SK-N-SH treated with all-trans-retinoic acid at 6 μM for 48 hours (cell line): ENCODE measurements around the gene FHL1.

Source experiments
- ARNTL ChIP-seq: fragments of 450-650 bp; formaldehyde crosslinking; IDR thresholded peaks from 2 replicates; pipeline ENCODE4 v1.5.0; 2020; ENCODE audit warnings: low read depth, mild to moderate bottlenecking, moderate library complexity, borderline replicate concordance
- PPARA ChIP-seq: fragments of 250-450 bp; sonication (Bioruptor Pico); IDR thresholded peaks from 2 replicates; pipeline ENCODE4 v1.5.0; 2020; ENCODE audit warnings: mild to moderate bottlenecking, borderline replicate concordance
- TF ChIP-seq, protein P1 (sequence below): fragments of 250-450 bp; sonication (Bioruptor Pico); IDR thresholded peaks from 2 replicates; pipeline ENCODE4 v1.8.0; 2020; ENCODE audit warnings: mild to moderate bottlenecking, moderate library complexity, borderline replicate concordance

DNA sequence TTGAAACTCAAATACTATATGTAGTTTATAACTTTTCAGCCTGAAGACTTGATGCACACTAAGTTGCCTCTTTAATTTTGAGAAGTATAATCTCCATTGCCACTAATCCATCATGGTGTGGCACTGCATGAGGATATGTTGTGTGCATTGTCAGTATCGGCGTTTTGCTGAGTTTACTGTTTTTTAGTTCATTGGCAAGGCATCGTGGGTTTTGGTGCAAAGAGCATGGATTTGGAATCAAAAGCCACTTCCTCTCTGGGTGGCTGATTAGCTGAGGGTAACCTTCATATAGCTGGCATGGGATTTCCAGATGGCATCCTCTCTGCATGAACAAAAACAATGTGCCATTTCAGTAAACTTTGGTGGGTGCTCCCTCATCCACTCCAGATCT is 38.7 kb downstream of the FHL1 start:
- TF ChIP-seq PPARA (CRISPR knock-in tag) = no peak
- no peak for TF ChIP-seq ARNTL (CRISPR knock-in tag)
- TF ChIP-seq, protein P1, sequence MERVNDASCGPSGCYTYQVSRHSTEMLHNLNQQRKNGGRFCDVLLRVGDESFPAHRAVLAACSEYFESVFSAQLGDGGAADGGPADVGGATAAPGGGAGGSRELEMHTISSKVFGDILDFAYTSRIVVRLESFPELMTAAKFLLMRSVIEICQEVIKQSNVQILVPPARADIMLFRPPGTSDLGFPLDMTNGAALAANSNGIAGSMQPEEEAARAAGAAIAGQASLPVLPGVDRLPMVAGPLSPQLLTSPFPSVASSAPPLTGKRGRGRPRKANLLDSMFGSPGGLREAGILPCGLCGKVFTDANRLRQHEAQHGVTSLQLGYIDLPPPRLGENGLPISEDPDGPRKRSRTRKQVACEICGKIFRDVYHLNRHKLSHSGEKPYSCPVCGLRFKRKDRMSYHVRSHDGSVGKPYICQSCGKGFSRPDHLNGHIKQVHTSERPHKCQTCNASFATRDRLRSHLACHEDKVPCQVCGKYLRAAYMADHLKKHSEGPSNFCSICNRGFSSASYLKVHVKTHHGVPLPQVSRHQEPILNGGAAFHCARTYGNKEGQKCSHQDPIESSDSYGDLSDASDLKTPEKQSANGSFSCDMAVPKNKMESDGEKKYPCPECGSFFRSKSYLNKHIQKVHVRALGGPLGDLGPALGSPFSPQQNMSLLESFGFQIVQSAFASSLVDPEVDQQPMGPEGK (CRISPR knock-in tag) = no peak
